Measurements from ENCODE around the gene LRPAP1. TPM values are rescaled to one million over a fixed set of nuclear protein-coding genes. Genes with fewer than 3 reads are reported as not detected.

Gene LRPAP1
- total RNA-seq, 2 donors from 2014 or later = 256 to 321 TPM

DNA sequence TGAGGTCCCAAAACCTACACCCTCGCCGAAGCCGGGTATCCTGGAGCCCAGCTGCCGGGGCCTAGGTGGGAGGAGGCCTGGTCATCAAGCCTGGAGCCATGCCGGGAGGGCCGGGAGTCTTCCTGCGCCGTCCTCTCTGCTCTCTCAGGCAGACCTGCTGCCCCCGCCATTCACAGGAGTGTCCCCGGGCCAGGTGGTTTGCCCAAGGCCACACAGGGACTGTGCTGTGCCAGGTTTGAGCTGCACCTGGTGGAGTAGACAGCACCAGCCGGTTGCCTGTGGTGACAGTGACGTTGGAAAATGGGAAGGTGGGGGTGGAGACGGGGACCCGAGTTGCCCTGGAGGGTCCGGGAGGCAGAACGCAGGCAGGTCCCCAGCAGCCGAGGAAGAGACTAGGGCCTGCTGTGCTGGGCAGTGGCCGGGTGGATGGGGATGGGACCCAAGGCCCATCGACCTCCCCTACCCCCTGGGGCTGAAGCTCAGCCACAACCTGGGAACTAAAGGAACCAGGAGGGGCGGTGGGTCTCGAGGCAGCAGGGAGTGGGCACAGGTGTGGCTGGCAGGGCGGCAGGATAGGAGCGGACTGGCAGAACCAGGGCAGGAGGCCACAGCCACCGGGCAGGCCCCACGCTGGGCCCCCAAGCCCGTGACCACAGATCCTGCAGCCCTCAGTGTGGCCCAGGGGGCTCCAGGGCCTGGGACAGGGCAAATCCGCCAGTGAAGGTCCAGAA lies 59.6 kb downstream of the LRPAP1 start:
- no peak for DNase-seq (ENCODE audit: low spot score)
- peak overlapping the region; percentile 29 to 77 for H3K27ac ChIP-seq
- no peaks in the 10 kb centered on the region for H3K9me3 ChIP-seq
- peaks cover 14% of the 10 kb centered on the region for H3K36me3 ChIP-seq
- no peak for TF ChIP-seq CTCF (IDR thresholded peaks at IDR 0.05)
- H3K27me3 ChIP-seq = no peaks in the 10 kb centered on the region
- H3K4me3 ChIP-seq = no peak overlapping the region
- H3K4me1 ChIP-seq = peaks cover 0 to 34% of the 10 kb centered on the region in 2 donors

GRCh38 chr4:3471886-3472285 lies 60.3 kb downstream of the LRPAP1 start:
- DNase-seq (ENCODE audit: low spot score) = no peak
- peaks cover 7% of the 10 kb centered on the region for H3K36me3 ChIP-seq
- no peak overlapping the region for H3K4me3 ChIP-seq
- H3K9me3 ChIP-seq = no peaks in the 10 kb centered on the region
- H3K27ac ChIP-seq = peak overlapping the region in 1 of 2 donors; percentile 77
- H3K4me1 ChIP-seq = peaks cover 0 to 41% of the 10 kb centered on the region in 2 donors
- TF ChIP-seq CTCF (IDR thresholded peaks at IDR 0.05) = no peak
- H3K27me3 ChIP-seq = no peaks in the 10 kb centered on the region

DNA sequence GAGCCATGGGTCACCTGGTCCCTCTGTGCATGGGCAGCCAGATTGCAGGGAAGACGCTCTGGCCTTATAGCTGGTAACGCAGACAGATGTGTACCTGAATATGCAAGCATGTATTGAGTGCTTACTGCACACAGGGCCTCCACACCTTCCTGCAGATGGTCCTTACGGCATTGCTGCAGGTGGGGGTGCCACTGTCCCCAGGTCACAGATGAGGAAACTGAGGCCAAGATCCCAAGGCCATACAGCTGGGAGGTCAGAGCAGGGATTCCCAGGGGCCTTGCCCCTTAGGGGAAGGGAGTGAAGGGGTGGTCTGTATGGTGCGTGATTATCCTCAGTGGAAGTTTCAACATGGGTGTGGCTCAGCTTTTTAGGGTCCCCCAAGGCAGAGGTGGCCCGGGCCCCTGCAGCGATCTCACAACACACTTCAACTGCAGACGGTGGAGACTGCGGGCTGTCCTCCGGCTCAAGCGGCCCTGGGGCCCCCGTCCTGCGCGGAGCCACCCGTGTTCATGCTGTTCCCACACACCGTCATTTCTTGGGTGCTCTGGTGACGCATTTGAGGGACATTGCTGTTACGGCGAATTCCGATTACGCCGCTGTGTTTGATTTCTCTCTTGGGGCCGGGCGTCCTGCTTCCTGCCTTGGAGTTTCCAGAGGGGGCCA lies 61.0 kb downstream of the LRPAP1 start:
- Histone ChIP-seq H3K27ac (peak overlapping the region; percentile 73 to 77), H3K9me3 (no peaks in the 10 kb centered on the region), H3K4me3 (no peak overlapping the region), H3K4me1 (peaks cover 0 to 48% of the 10 kb centered on the region in 2 donors), H3K27me3 (no peaks in the 10 kb centered on the region), H3K36me3 (peaks cover under 1% of the 10 kb centered on the region)
- no peak for DNase-seq (ENCODE audit: low spot score)
- TF ChIP-seq CTCF (IDR thresholded peaks at IDR 0.05) = no peak

DNA sequence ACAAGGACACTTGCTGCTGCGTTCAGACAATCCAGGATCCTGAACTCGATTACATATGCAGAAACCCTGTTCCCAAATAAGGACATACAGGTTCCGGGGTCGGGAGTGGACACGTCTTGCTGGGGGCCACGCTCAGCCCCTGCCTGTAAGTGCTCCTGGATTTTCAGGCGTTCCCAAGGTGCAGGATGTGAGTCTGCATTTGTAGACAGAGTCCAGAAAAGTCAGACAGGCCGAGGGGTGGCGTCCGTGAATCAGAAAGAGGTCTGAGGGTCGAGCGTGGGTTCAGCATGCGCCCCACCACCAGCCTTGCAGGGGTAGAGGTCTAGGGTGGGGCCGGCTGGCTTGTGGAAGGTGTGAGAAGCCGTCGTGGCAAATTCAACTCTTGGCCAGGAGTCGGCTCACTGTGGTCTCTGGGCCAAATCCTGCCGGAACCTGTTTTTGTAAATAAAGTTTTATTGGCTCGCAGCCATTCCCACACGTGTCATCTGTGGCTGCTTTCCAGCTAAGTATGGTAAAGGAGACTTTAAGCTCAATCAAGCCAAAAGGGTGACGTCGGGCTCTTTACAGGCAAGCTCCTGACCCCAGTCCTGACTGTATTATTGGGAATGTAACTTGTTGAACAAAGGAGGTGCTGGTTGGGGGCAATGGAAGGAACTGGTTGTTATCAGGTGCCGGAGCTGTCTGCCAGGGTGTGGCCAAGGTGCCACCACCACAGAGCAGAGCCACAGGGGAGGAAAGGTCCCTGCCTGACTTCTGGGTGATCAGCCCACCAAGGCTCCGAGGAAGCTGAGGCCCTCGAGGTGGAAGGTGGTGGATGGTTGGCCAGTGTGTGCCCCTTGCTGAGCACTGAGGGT lies 61.8 kb downstream of the LRPAP1 start:
- peak overlapping the region; percentile 73 to 77 for H3K27ac ChIP-seq
- H3K4me3 ChIP-seq = no peak overlapping the region

More for the DNA sequence above, 61.8 kb downstream of the LRPAP1 start:
- TF ChIP-seq CTCF (IDR thresholded peaks at IDR 0.05) = no peak
- DNase-seq (ENCODE audit: low spot score) = no peak
- H3K36me3 ChIP-seq = no peaks in the 10 kb centered on the region
- no peaks in the 10 kb centered on the region for H3K27me3 ChIP-seq
- peaks cover 0 to 55% of the 10 kb centered on the region in 2 donors for H3K4me1 ChIP-seq
- no peaks in the 10 kb centered on the region for H3K9me3 ChIP-seq
